ENCODE measurements around the gene DDX39B. TPM values are rescaled to one million over a fixed set of nuclear protein-coding genes. Genes with fewer than 3 reads are reported as not detected.

Gene DDX39B
- total RNA-seq, 4 donors from 2014 or later = 168 to 258 (median 217) TPM

DNA sequence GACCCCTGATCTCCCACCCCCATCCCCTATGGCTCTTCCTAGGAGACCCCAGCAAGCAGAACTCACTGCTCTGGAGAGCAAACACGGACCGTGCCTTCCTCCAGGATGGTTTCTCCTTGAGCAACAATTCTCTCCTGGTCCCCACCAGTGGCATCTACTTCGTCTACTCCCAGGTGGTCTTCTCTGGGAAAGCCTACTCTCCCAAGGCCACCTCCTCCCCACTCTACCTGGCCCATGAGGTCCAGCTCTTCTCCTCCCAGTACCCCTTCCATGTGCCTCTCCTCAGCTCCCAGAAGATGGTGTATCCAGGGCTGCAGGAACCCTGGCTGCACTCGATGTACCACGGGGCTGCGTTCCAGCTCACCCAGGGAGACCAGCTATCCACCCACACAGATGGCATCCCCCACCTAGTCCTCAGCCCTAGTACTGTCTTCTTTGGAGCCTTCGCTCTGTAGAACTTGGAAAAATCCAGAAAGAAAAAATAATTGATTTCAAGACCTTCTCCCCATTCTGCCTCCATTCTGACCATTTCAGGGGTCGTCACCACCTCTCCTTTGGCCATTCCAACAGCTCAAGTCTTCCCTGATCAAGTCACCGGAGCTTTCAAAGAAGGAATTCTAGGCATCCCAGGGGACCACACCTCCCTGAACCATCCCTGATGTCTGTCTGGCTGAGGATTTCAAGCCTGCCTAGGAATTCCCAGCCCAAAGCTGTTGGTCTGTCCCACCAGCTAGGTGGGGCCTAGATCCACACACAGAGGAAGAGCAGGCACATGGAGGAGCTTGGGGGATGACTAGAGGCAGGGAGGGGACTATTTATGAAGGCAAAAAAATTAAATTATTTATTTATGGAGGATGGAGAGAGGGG, 31.7 kb upstream of the DDX39B start:
- TF ChIP-seq, protein P1, sequence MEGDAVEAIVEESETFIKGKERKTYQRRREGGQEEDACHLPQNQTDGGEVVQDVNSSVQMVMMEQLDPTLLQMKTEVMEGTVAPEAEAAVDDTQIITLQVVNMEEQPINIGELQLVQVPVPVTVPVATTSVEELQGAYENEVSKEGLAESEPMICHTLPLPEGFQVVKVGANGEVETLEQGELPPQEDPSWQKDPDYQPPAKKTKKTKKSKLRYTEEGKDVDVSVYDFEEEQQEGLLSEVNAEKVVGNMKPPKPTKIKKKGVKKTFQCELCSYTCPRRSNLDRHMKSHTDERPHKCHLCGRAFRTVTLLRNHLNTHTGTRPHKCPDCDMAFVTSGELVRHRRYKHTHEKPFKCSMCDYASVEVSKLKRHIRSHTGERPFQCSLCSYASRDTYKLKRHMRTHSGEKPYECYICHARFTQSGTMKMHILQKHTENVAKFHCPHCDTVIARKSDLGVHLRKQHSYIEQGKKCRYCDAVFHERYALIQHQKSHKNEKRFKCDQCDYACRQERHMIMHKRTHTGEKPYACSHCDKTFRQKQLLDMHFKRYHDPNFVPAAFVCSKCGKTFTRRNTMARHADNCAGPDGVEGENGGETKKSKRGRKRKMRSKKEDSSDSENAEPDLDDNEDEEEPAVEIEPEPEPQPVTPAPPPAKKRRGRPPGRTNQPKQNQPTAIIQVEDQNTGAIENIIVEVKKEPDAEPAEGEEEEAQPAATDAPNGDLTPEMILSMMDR (IDR thresholded peaks at IDR 0.05; ENCODE audit: low read depth) = no peak

DNA sequence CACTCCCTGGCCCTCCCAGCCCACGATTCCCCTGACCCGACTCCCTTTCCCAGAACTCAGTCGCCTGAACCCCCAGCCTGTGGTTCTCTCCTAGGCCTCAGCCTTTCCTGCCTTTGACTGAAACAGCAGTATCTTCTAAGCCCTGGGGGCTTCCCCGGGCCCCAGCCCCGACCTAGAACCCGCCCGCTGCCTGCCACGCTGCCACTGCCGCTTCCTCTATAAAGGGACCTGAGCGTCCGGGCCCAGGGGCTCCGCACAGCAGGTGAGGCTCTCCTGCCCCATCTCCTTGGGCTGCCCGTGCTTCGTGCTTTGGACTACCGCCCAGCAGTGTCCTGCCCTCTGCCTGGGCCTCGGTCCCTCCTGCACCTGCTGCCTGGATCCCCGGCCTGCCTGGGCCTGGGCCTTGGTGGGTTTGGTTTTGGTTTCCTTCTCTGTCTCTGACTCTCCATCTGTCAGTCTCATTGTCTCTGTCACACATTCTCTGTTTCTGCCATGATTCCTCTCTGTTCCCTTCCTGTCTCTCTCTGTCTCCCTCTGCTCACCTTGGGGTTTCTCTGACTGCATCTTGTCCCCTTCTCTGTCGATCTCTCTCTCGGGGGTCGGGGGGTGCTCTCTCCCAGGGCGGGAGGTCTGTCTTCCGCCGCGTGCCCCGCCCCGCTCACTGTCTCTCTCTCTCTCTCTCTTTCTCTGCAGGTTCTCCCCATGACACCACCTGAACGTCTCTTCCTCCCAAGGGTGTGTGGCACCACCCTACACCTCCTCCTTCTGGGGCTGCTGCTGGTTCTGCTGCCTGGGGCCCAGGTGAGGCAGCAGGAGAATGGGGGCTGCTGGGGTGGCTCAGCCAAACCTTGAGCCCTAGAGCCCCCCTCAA, 30.5 kb upstream of the DDX39B start, which contains the start of gene LTA:
Gene LTA, plus strand, starts transcription at position 249 of the 871 bp plus-strand sequence. Its CDS starts 454 bp downstream, at position 703.
- TF ChIP-seq, protein P1 (IDR thresholded peaks at IDR 0.05; ENCODE audit: low read depth) = no peak

DNA sequence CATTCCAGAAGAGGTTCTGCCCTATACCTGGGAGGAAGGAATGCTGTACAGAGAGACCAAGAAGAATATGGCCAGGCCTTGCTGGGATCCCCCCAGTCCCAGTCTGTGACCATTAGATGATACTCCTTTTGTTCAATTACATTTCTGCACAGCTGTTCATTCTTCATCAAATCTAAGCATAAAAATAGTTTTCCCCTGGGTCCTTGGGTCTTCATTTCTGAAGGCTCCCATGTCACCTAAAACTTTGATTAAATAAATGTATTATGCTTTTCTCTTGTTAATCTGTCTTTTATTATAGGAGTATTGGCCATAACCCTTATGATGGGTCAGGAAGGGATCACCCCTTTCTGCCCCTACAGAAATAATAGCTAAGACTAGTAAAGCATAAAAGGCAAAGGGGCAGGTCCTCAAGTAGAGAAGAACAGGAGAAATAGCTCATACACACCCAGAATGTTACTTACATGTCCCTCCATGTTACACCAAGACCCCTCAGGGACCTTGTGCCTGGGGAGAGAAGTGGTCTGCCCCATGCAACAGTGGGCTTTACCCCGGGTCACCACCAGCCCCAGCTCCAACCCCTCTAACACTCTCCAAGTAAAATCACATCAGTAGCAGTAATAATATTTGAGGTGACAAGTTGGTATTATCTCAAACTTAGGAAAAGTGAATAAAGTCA, 28.2 kb upstream of the DDX39B start:
- TF ChIP-seq, protein P1 (IDR thresholded peaks at IDR 0.05; ENCODE audit: low read depth) = no peak

DNA sequence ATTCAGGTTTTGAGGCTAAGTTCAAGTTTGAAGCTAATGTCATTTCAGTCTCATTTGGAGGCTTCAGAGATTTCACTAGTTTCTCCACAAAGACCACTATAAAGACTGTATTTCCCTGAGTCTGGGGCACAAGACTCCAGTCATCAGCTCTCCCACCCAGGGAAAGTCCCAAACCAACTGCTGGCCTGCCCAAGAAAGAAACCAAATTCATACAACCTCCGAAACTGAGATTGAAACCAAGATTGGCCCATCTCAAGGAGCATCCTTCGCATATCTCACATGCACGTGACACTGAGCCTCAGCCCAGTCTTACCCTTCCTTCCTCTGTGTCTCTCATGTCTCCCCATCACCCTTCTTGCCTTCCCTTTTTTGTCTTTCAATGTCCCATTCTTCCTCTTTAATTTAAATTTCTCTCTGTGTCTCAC, 26.7 kb upstream of the DDX39B start:
- TF ChIP-seq, protein P1 (IDR thresholded peaks at IDR 0.05; ENCODE audit: low read depth) = no peak

DNA sequence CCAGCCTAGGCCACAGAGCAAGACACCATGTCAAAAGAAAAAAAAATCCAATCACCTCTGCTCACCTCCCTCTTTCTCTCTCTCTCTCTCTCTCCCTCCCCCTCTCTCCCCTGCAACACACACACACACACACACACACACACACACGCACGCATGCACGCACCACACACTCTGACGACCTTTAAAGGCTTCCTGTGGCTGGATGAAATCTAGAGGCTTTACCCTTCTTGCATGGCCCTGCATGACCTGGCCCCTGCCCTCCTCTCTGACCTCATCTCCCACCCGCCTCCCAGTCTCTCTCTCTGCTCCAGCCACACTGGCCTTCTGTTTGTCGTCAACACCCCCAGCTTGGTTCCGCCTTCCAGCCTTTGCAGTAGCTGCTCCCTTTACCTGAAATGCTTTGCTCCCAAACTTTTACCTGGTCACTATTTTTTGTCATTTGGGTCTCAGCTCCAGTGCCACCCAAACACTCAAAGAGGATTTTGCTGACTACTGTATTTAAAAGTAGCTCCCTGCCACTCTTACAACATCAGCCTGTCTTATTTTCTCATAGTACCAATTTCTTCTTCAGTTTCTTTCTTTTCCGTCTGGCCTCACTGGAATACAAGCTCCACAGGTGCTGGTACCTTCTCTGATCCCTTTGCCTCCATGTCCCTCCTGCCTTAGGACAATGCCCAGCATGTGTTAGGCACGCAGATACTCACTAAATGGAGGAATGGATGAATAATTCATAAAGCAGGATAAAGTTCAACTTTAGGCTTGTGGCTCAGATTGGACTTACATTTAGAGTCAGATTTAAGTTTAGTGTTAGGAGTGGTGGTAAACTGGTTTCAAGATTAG, 25.9 kb upstream of the DDX39B start:
- TF ChIP-seq, protein P1 (IDR thresholded peaks at IDR 0.05; ENCODE audit: low read depth) = no peak

DNA sequence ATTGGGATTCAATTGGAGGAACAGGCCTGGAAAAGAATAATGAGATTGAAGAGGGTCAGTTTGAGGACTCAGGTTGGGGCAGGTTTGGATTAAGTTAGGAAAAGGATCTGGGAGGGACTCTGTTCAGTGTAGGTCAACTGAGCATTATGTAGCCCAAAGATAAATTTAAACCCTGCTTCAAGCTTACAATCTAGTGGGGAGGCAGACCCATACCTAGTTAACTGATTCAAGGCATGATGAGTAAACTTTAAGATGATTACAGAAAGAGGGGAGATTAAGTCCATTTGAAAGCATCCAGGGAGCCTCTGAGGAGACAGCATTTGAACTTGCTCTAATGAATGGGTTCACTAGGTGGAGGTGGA, 18.9 kb upstream of the DDX39B start:
- TF ChIP-seq, protein P1 (IDR thresholded peaks at IDR 0.05; ENCODE audit: low read depth) = no peak

Data from subcutaneous adipose tissue (tissue), 4 donors.